Activated CD4-positive, alpha-beta T cell treated with anti-CD3 and anti-CD28 coated beads, Interleukin-2, amount 10 ng/mL, durations not matched to agents 24 days and 14 days (primary cell): ENCODE results near the gene AVPR2. TPM values are rescaled to one million over a fixed set of nuclear protein-coding genes. Genes with fewer than 3 reads are reported as not detected.

Experiments
- DNase-seq: peaks from one replicate; pipeline ENCODE4 v3.0.0; 2022
- H3K27ac Mint-ChIP-seq: one replicate; pipeline ENCODE4 v1.8.0; 2022; ENCODE audit warnings: mild to moderate bottlenecking, mixed read lengths
- H3K27me3 Mint-ChIP-seq: one replicate; pipeline ENCODE4 v1.8.0; 2022; ENCODE audit warnings: mixed read lengths
- H3K36me3 Mint-ChIP-seq: one replicate; pipeline ENCODE4 v1.8.0; 2022; ENCODE audit warnings: low read depth, mild to moderate bottlenecking, mixed read lengths
- H3K4me1 Mint-ChIP-seq: one replicate; pipeline ENCODE4 v1.8.0; 2021; ENCODE audit warnings: mixed read lengths
- H3K4me3 Mint-ChIP-seq: one replicate; pipeline ENCODE4 v1.8.0; 2022; ENCODE audit warnings: mild to moderate bottlenecking, moderate library complexity, mixed read lengths
- H3K9me3 Mint-ChIP-seq: one replicate; pipeline ENCODE4 v1.8.0; 2021; ENCODE audit warnings: mixed read lengths
- intact Hi-C: fragments of 100-400 bp; cut with micrococcal nuclease; formaldehyde crosslinking; loops from one replicate; pipeline ENCODE4 v1.15.1; 2023
- total RNA-seq: library from RNA; stranded (reverse); gene quantifications from 2 replicates; pipeline ENCODE4 v1.2.3, GENCODE V29; 2022

Gene AVPR2
- total RNA-seq, 1 donor from 2014 or later = not detected

DNA sequence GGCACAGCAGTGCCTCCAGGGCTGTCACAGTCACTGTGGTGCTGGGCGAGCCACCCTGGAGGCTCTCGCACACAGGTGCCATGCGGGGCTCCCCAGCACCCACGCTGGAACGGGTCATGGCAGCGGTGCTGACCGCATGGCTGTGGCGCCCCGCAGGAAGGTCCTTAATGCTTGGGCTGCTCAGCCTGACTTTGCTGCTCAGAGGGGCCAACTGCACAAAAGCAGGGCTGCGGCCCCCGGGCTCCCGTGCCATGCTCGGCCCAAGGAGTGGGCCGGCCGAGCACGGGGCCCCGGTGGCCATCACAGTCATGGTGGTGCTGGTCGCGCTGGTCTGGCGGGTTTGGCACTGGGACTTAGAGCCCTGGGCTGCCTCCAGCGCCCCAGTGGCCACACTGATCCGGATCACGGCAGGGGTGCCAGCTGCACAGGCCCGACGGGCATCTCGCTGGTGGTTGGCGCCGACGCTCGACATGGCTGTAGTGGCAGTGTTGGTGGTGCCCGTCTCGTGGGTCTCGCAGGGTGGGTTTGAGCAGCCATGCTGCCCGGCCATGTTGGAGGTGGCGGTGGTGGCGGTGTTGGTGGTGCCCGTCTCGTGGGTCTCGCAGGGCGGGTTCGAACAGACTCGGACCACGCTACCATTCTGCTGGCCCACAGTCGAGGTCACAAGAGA is 50.2 kb downstream of the AVPR2 start:
- peaks cover 40% of the 10 kb centered on the region for H3K36me3 Mint-ChIP-seq
- peaks cover 4% of the 10 kb centered on the region for H3K4me1 Mint-ChIP-seq
- intact Hi-C loops = no loop called here
- H3K27ac Mint-ChIP-seq = no peak overlapping the region
- DNase-seq = no peak
- H3K9me3 Mint-ChIP-seq = no peaks in the 10 kb centered on the region
- no peak overlapping the region for H3K4me3 Mint-ChIP-seq
- H3K27me3 Mint-ChIP-seq = no peaks in the 10 kb centered on the region

DNA sequence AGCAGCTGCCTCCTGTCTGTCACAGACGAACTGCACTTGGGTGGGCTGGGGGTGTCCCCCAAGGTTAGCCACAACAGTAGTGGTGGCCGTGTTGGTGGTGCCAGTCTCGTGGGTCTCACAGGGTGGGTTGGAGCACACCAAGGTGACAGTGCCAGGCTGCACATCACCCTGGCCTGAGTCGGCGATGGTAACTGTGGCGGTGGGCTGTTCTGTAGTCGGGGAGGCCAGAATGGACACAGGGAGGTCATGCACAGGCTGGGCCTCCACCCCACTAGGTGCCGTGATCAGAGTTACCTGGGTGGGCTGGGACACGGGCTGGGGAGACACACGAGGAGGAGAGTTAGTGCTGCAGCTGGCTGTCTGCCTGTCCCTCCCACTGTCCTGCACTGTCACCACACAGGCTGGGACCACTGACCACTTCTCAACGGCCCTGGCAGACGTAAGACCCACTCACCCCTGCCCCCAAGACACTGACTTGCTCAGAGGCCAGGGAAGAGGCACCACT is 50.8 kb downstream of the AVPR2 start:
- Mint-ChIP-seq H3K27me3 (no peaks in the 10 kb centered on the region), H3K9me3 (no peaks in the 10 kb centered on the region), H3K27ac (peak overlapping the region; percentile 41), H3K4me1 (peaks cover 3% of the 10 kb centered on the region), H3K36me3 (peaks cover 40% of the 10 kb centered on the region), H3K4me3 (no peak overlapping the region)
- no peak for DNase-seq
- intact Hi-C loops = no loop called here

DNA sequence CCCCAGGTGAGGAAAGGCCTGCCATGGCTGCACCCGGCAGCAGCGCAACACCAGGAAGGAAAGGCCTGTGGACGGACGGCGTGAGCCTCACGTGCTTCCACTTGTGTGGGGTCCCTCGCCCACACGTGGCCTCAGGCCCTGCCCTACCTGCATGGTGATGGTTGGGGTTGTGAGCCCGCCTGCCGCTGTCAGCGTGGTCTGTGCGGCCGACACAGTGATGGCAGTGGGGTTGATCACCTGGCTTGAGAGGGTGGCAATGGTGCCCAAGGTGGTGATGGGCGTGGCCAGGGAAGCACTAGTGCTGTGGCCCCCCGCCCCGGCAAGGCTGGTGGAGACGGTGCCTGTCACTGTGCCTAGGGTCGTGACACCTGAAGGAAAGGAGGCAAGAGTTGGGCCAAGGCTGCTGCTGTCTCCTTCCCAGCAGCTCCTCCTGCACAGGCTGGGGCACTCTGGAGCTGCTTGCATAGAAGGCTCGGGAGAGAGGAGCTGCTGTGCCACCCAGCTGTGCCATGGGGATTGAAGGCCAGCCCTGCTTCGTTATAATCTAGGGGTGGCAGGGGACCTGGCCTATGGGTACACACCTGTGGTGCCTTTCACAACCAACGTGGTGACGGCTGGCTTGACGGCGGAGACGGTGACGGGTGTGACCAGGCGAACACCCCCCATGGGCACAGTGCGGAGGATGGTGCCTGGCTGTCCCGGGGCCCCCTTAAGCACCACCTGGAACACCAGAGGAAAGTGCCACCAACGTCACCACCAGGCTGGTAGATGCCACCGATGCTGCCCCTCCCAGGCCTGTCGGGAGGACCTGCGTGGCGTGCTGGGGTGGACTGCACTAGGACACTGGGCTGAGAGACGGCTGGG is 51.8 kb downstream of the AVPR2 start:
- Mint-ChIP-seq H3K27ac (no peak overlapping the region), H3K9me3 (no peaks in the 10 kb centered on the region), H3K27me3 (no peaks in the 10 kb centered on the region), H3K4me3 (no peak overlapping the region), H3K4me1 (no peaks in the 10 kb centered on the region), H3K36me3 (peaks cover 41% of the 10 kb centered on the region)
- intact Hi-C loops = no loop called here
- no peak for DNase-seq

Other genes starting within 250 kb of the AVPR2 start
- 0.36 and 0.84 TPM in 2 replicates for gene PNCK, start 230.9 kb upstream of the AVPR2 start, total RNA-seq
- 3.5 TPM in 2 replicates for gene SLC6A8, start 216.7 kb upstream of the AVPR2 start, total RNA-seq
- 154 and 157 TPM in 2 replicates for gene BCAP31, start 180.3 kb upstream of the AVPR2 start, total RNA-seq
- gene ABCD1, start 179.8 kb upstream of the AVPR2 start, total RNA-seq = 6.6 and 7.7 TPM in 2 replicates
- gene PLXNB3, start 140.4 kb upstream of the AVPR2 start, total RNA-seq = 0.43 and 0.49 TPM in 2 replicates
- not detected in 2 replicates for gene SRPK3, start 123.6 kb upstream of the AVPR2 start, total RNA-seq
- 70.2 and 78.8 TPM in 2 replicates for gene IDH3G, start 110.3 kb upstream of the AVPR2 start, total RNA-seq
- 265 and 277 TPM in 2 replicates for gene SSR4, start 110.0 kb upstream of the AVPR2 start, total RNA-seq
- 0.26 and 0.58 TPM in 2 replicates for gene PDZD4, start 74.1 kb upstream of the AVPR2 start, total RNA-seq
- gene L1CAM, start 18.5 kb upstream of the AVPR2 start, total RNA-seq = 1.3 and 1.6 TPM in 2 replicates
- 135 and 137 TPM in 2 replicates for gene ARHGAP4, start 21.6 kb downstream of the AVPR2 start, total RNA-seq
- 153 and 168 TPM in 2 replicates for gene NAA10, start 30.4 kb downstream of the AVPR2 start, total RNA-seq
- gene RENBP, start 40.0 kb downstream of the AVPR2 start, total RNA-seq = 13.7 and 15.1 TPM in 2 replicates
- 107 and 109 TPM in 2 replicates for gene HCFC1, start 67.1 kb downstream of the AVPR2 start, total RNA-seq
- gene TMEM187, start 68.1 kb downstream of the AVPR2 start, total RNA-seq = 2.4 and 3.8 TPM in 2 replicates
- gene IRAK1, start 115.2 kb downstream of the AVPR2 start, total RNA-seq = 177 and 192 TPM in 2 replicates
- gene MECP2, start 193.0 kb downstream of the AVPR2 start, total RNA-seq = 55.1 and 58.8 TPM in 2 replicates
- not detected in 2 replicates for gene OPN1LW, start 239.6 kb downstream of the AVPR2 start, total RNA-seq